ENCODE results near the gene C1orf21.

Gene C1orf21

GRCh38 chr1:184387069-184387475 is 243 bp downstream of the C1orf21 start:
- no peak for DNase-seq (ENCODE audit: low read depth)

GRCh38 chr1:184387476-184388318 is 868 bp downstream of the C1orf21 start:
- DNase-seq (ENCODE audit: low read depth): peak; percentile 13

GRCh38 chr1:184388319-184388889 is 1.6 kb downstream of the C1orf21 start:
- no peak for DNase-seq (ENCODE audit: low read depth)

- DNase-seq (ENCODE audit: low read depth): no peak
Measured at GRCh38 chr1:184388971-184389370, 2.1 kb downstream of the C1orf21 start.

GRCh38 chr1:184389446-184389845 is 2.6 kb downstream of the C1orf21 start:
- no peak for DNase-seq (ENCODE audit: low read depth)

- no peak for DNase-seq (ENCODE audit: low read depth)
Measured at GRCh38 chr1:184390889-184391288, 4.1 kb downstream of the C1orf21 start.

- DNase-seq (ENCODE audit: low read depth): no peak
Measured at GRCh38 chr1:184392067-184392466, 5.2 kb downstream of the C1orf21 start.

- no peak for DNase-seq (ENCODE audit: low read depth)
Measured at GRCh38 chr1:184392779-184393522, 6.1 kb downstream of the C1orf21 start.

GRCh38 chr1:184393962-184394361 is 7.1 kb downstream of the C1orf21 start:
- DNase-seq (ENCODE audit: low read depth): no peak

- no peak for DNase-seq (ENCODE audit: low read depth)
Measured at GRCh38 chr1:184395370-184395769, 8.5 kb downstream of the C1orf21 start.

GRCh38 chr1:184395937-184396480 is 9.2 kb downstream of the C1orf21 start:
- no peak for DNase-seq (ENCODE audit: low read depth)

- no peak for DNase-seq (ENCODE audit: low read depth)
Measured at GRCh38 chr1:184399192-184399847, 12.5 kb downstream of the C1orf21 start.

GRCh38 chr1:184403961-184404726 is 17.3 kb downstream of the C1orf21 start:
- DNase-seq (ENCODE audit: low read depth): no peak

- DNase-seq (ENCODE audit: low read depth): no peak
Measured at GRCh38 chr1:184404727-184405027, 17.8 kb downstream of the C1orf21 start.

GRCh38 chr1:184405094-184405800 is 18.4 kb downstream of the C1orf21 start:
- no peak for DNase-seq (ENCODE audit: low read depth)

GRCh38 chr1:184405801-184406142 is 18.9 kb downstream of the C1orf21 start:
- no peak for DNase-seq (ENCODE audit: low read depth)

- no peak for DNase-seq (ENCODE audit: low read depth)
Measured at GRCh38 chr1:184406479-184406878, 19.6 kb downstream of the C1orf21 start.

- DNase-seq (ENCODE audit: low read depth): no peak
Measured at GRCh38 chr1:184407816-184408510, 21.1 kb downstream of the C1orf21 start.

GRCh38 chr1:184408580-184408979 is 21.8 kb downstream of the C1orf21 start:
- no peak for DNase-seq (ENCODE audit: low read depth)

GRCh38 chr1:184409011-184409410 is 22.2 kb downstream of the C1orf21 start:
- DNase-seq (ENCODE audit: low read depth): no peak

Data from activated T-cell treated with anti-CD3 and anti-CD28 coated beads for 24 hours (primary cell).